Stimulated activated CD8-positive, alpha-beta memory T cell treated with anti-CD3 and anti-CD28 coated beads, Interleukin-12 subunit alpha, Interleukin-12 subunit beta, amount 100 ng/mL, for 4 hours (primary cell): ENCODE measurements around the gene EXTL2.
"Not testable (repeated sequence)": the region's sequence is repeated elsewhere in the genome, so short reads cannot be mapped to it uniquely, and the experiment has no call there.

Experiments used
- DNase-seq: peaks from one replicate; pipeline ENCODE4 v3.0.0-alpha.2; 2020; ENCODE audit warnings: low read depth

The EXTL2 gene

GRCh38 chr1:100894603-100895539 is at the start of gene EXTL2:
Gene EXTL2 (minus strand): TSS chr1:100894842. CDS start chr1:100888757, 6,085 bp downstream.
- DNase-seq: peak; percentile 22

- no peak for DNase-seq
These were observed 48.9 kb upstream of the EXTL2 start for GRCh38 chr1:100943533-100943932.

GRCh38 chr1:100942304-100943046 is 47.8 kb upstream of the EXTL2 start:
- DNase-seq: no peak

- DNase-seq: no peak
These were observed 47.1 kb upstream of the EXTL2 start for GRCh38 chr1:100941580-100942216.

GRCh38 chr1:100941098-100941527 is 46.5 kb upstream of the EXTL2 start:
- no peak for DNase-seq

- no peak for DNase-seq
These were observed 41.7 kb upstream of the EXTL2 start for GRCh38 chr1:100936194-100936967.

- DNase-seq: not testable (repeated sequence)
These were observed 38.9 kb upstream of the EXTL2 start for GRCh38 chr1:100933555-100933954.

- no peak for DNase-seq
These were observed 37.1 kb upstream of the EXTL2 start for GRCh38 chr1:100931716-100932115.

GRCh38 chr1:100930494-100930893 is 35.9 kb upstream of the EXTL2 start:
- no peak for DNase-seq

- no peak for DNase-seq
These were observed 33.5 kb upstream of the EXTL2 start for GRCh38 chr1:100928128-100928527.

GRCh38 chr1:100927276-100927675 is 32.6 kb upstream of the EXTL2 start:
- DNase-seq: no peak

GRCh38 chr1:100926240-100926639 is 31.6 kb upstream of the EXTL2 start:
- no peak for DNase-seq

GRCh38 chr1:100924991-100925390 is 30.3 kb upstream of the EXTL2 start:
- no peak for DNase-seq

- no peak for DNase-seq
These were observed 29.6 kb upstream of the EXTL2 start for GRCh38 chr1:100924212-100924611.

GRCh38 chr1:100921110-100921706 is 26.6 kb upstream of the EXTL2 start:
- DNase-seq: no peak

GRCh38 chr1:100912019-100912418 is 17.4 kb upstream of the EXTL2 start:
- DNase-seq: no peak

GRCh38 chr1:100909018-100909417 is 14.4 kb upstream of the EXTL2 start:
- no peak for DNase-seq

- DNase-seq: no peak
These were observed 13.2 kb upstream of the EXTL2 start for GRCh38 chr1:100907887-100908286.

GRCh38 chr1:100905181-100905580 is 10.5 kb upstream of the EXTL2 start:
- DNase-seq: no peak

GRCh38 chr1:100904528-100904927 is 9.9 kb upstream of the EXTL2 start:
- no peak for DNase-seq

GRCh38 chr1:100903777-100904176 is 9.1 kb upstream of the EXTL2 start:
- no peak for DNase-seq
